Stimulated activated CD8-positive, alpha-beta memory T cell treated with anti-CD3 and anti-CD28 coated beads, Interleukin-2, amount 100 ng/mL, for 1 hour (primary cell): Measurements from ENCODE around the gene KCNA3.

Experiments used
- DNase-seq, 2 donors: peaks; one replicate each; pipeline ENCODE4 v3.0.0-alpha.2; 2020; ENCODE audit warnings: low read depth in 2 of 2

KCNA3 gene

DNA sequence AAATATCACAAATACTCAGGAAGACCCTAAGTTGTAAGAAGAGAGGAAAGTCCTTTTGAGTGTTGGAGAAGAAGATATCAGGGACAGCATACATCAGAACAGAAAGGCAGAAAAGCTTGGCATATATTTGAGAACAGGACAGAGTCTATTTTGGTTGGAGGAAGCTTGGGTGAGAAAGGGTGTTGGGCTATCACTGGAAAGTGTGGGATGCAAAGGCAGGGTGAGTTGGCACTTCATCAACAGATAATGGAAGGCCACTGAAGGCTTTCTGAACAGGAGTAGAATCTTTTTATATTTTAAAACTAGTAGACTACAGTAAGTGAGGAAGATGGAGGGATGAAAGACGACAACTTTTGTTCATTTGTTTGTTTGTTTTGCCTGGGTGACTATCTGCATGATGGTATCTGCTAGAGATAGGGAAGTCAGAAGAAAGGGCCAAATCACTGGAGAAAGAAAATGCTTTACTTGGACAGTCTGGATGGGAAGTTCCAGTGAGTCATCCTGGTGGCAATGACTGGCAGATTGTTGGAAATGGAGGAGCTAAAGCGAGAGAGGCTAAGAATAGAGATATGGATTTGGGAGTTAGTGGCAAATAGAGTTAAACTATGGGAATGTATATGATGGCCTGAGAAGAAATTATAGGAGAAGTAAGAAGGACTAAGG, 34.9 kb downstream of the KCNA3 start:
- no peak for DNase-seq

- no peak for DNase-seq
These were observed 36.2 kb downstream of the KCNA3 start for GRCh38 chr1:110638556-110638955.

- DNase-seq, result no peak
These were observed 36.7 kb downstream of the KCNA3 start for GRCh38 chr1:110638058-110638457.

GRCh38 chr1:110637475-110637874, 37.3 kb downstream of the KCNA3 start:
- DNase-seq, result no peak

- no peak for DNase-seq
These were observed 38.4 kb downstream of the KCNA3 start for GRCh38 chr1:110636149-110636935.

DNA sequence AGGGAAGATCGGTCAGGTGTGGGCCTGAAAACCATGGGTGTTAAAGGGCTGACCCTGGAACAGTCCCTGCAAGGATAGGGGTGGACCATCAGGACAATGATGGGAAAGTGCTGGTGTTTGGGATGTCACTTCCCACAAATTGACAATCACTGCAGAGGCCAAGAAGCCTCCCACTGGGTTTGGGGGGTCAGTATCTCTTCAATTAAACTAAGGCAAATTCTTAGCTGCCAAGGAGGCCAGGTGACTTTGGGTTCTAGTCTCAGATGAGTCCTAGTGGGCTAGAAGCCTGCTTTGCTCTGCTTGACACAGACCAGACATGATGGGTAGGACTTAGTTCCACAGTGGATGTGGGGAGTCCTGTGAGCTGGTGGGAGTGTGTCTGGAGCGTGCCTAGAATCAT, 39.3 kb downstream of the KCNA3 start:
- no peak for DNase-seq

- peak; percentile 24 to 33 for DNase-seq
These were observed 40.1 kb downstream of the KCNA3 start for GRCh38 chr1:110634455-110635311.

GRCh38 chr1:110634086-110634454, 40.7 kb downstream of the KCNA3 start:
- no peak for DNase-seq

- no peak for DNase-seq
These were observed 41.1 kb downstream of the KCNA3 start for GRCh38 chr1:110633646-110634030.

DNA sequence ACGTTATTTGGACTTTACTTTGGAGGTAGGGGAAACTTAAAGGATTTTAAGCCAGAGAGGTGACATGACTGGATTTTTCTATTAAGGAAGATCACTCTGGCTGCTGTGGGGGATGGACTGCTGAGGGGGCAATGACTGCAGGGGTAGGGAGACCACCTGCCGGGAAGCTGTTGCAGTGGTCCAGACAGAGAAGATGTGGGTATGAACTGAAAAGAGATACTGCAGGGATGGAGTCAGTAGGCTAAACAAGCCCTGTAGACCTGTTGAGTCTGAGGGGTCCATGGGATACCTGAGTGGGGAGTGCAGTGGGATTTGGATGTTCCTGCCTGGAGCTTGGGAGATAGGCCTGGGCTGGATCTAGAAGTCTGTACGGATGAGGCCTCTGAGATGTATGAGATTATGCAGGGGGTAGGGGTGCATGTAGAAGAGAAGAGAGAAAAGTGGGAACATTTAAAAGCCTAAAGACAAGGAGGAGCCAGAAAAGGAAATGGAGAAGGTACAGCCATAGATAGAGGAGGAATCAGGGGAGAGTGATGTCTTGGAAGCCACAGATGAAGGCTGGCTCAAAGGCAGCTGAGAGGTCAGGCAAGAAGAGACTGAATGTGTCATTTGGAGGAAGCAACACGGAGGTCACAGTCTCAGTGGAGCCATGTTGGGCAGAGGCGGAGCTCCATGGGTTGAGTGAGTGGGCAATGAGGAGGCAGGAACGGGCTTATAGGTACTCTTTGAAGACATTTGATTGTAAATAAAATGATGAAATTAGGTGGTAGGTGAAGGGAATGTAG, 42.7 kb downstream of the KCNA3 start:
- DNase-seq, result no peak

DNA sequence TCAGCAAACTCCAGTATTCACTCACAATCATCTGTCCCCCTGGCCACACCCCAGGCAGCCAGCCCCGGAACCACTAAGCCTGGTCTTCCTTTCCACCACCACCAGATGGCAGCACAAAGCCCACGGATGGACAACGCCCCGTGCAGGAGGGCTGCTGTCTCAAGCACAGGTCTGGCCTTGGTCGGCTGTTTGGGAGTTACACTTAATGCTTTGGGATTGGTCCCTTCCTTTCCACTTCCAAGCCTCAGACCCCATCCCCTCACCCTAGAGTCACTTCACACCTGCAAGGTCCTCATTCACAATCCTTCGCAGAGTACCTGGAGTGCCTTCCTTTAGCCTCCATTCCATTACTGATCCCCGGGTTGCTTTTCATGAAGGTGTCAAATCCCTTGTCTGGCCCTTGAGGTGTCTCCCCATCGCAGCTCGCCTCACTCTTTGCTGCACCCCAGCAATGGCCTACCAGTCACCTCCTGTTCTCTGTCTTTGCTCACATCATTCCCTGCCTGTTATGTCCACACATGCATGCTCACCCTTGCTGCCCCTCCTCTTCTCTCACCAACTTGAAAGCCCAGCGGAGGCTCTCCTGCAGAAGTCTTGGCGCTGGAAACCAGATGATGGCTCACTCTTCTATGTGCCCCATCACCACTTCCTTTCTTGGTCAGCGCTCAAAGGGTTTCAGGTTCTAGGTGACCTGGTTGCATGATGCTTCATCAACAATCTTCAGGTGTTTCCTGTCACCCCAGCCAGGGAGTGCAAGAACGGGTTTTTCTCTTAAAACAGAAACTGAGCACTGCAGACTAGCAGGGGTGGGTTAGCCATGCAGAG, 43.7 kb downstream of the KCNA3 start:
- DNase-seq, result peak; percentile 64 to 74

GRCh38 chr1:110628323-110629105, 46.2 kb downstream of the KCNA3 start:
- DNase-seq, result no peak

- DNase-seq, result no peak
These were observed 47.0 kb downstream of the KCNA3 start for GRCh38 chr1:110627764-110628163.

DNA sequence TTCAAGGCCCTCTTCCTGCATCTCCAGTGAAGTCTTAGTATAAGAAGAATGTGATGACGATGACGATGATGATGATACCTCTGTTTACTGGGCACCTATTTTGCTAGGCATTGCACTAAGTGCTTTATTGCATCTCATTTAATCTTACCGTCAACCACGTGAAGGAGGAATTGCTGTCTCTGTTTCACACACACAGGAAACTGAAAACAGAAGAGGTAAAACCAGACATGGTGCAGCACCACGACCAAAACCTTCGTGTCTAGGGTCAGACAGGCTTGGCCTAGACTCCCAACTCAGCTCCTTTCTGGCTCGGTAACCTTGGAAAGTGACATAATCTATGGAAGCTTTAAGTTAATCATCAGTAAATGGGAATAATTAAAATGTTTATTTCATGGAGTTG, 47.9 kb downstream of the KCNA3 start:
- no peak for DNase-seq
